HG03378 (cell line): Measurements from ENCODE around the gene HAUS8.
"Not testable (repeated sequence)": the region's sequence is repeated elsewhere in the genome, so short reads cannot be mapped to it uniquely, and the experiment has no call there.

Experiments used
- ATAC-seq: cut with Tn5 transposase; IDR thresholded peaks from one replicate; pipeline ENCODE4 v1.9.1; 2021; ENCODE audit warnings: mild to moderate bottlenecking, moderate library complexity; ENCODE audit not compliant: unreplicated experiment

Gene HAUS8

GRCh38 chr19:17101686-17102628, 26.7 kb upstream of the HAUS8 start:
- ATAC-seq = no peak

GRCh38 chr19:17098326-17098725, 23.1 kb upstream of the HAUS8 start:
- no peak for ATAC-seq

GRCh38 chr19:17097593-17098126, 22.4 kb upstream of the HAUS8 start:
- ATAC-seq = no peak

- no peak for ATAC-seq
These were observed 20.1 kb upstream of the HAUS8 start for GRCh38 chr19:17095141-17095919.

GRCh38 chr19:17094694-17095093, 19.4 kb upstream of the HAUS8 start:
- ATAC-seq = not testable (repeated sequence)

DNA sequence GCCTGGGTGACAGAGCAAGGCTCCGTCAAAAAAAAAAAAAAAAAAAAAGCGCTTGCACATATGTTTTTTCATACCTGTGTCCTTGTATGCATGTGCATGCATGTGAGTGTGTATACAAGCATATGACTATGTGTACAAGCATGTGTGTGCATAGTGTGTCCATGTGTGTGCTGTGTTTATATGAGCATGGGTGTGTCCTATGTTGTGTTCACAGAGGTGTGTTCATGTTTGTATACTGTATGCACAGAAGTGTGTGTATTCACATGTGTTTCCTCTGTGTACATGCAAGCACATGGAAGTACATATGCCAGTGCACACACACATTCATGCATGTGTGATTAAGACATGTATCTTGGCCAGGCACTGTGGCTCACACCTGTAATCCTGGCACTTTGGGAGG, 17.4 kb upstream of the HAUS8 start:
- ATAC-seq = no peak

- no peak for ATAC-seq
These were observed 16.6 kb upstream of the HAUS8 start for GRCh38 chr19:17091758-17092333.

- ATAC-seq = no peak
These were observed 15.3 kb upstream of the HAUS8 start for GRCh38 chr19:17090583-17090982.

DNA sequence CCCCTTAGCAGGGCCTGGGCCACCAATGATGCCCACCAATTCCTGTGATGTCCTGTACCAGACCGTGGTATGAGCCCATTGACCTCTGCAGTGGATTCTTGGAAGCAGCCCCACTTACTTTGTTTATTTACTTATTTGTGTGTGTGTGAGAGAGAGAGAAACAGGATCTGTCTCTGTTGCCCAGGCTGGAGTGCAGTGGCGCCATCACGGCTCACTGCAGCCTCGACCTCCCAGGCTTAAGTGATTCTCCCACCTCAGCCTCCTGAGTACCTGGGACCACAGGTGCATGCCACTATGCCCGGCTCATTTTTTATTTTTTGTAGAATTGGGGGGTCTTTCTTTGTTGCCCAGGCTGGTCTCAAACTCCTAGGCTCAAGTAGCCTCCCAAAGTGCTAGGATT, 13.3 kb upstream of the HAUS8 start:
- ATAC-seq = no peak

DNA sequence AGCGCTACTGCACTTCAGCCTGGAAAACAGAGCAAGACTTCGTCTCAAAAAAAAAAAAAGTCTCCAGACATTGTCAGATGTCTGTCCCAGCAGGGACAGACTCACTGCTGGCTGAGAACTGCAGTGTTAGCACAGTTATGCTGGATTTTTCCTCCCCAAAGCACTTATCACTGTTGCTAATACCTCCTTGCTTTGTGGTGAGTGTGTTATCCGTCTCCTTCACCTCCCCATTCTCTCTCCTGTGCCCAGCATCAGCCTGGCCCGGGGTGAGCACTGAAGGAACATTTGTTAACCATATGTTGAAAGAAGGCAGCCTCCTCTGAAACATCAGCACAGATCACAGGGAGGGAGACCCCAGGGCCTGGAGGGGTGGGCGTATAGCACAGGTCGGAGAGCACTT, 11.6 kb upstream of the HAUS8 start:
- ATAC-seq = no peak

- no peak for ATAC-seq
These were observed 10.9 kb upstream of the HAUS8 start for GRCh38 chr19:17086120-17086519.

- ATAC-seq = no peak
These were observed 6.7 kb upstream of the HAUS8 start for GRCh38 chr19:17081672-17082630.

GRCh38 chr19:17080440-17080801, 5.2 kb upstream of the HAUS8 start:
- no peak for ATAC-seq

DNA sequence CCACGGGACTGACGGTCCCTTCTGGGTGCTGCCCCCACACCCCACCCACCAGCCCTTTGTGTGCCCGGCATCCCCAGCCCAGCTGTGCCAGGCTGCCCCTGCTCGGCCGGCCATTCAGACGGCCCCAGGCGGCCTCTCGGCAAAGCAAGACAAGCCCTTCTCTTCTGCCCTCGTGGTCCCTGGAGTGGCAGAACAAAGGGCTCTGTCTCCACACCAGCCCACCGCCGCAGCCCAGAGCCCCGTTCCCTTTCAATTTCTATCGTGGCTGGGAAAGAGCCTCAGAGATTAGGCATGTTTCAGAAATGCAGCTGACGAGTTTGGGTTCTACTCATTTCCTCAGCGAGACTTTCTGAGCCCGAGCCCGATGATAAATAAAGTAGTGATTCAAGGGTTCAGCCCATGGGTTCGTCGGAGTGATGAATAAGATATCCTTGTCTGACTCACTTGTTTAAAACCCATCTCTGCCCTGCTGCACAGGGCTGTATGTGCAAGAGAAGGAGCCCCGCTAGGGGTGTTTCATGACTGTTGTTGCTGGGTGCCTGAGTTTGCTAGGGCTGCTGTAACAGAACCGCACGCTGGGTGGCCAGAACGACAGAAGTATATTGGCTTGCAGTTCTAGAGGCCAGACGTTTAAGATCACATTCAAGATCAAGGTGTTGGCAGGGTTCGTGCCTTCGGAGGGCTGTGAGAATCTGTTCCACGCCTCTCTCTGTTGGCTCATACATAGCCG, 4.6 kb upstream of the HAUS8 start:
- ATAC-seq = peak; percentile 34

GRCh38 chr19:17078920-17079709, 3.9 kb upstream of the HAUS8 start:
- no peak for ATAC-seq

DNA sequence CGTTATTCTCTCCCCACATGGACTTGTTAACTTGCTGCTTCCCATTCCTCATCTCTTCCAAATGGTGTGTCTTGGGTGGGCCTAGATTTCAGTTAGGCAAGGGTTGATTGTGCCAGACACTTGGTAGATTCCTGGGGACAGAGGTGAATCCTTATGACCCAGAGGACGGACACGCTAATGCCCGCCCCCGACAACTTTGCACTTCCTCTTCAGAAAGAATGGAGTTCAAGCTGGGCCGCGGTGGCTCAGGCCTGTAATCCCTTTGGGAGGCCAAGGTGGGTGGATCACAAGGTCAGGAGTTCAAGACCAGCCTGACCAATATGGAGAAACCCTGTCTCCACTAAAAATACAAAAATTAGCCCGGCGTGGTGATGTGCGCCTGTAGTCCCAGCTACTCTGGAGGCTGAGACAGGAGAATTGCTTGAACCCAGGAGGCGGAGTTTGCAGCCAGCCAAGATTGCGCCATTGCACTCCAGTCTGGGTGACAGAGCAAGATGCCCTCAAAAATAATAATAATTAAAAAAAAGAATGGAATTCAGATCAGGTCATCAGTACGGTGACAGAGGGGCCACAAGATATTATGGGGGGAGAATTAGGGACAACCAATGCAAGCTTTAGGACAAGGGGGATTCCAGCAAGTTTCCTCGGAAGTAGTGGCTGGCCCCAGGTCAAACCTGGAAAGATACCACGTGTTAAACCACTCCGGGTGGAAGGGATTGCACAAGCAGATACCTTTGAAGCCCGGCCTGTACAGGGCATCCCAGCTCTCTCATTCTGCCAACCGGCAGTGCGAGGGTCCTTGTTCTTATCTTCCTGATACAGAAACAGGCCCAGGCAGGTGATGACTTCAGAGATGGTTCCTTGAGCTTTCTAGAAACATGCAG, 3.0 kb upstream of the HAUS8 start:
- no peak for ATAC-seq

GRCh38 chr19:17077447-17078028, 2.3 kb upstream of the HAUS8 start:
- no peak for ATAC-seq
